Muscle of back (tissue), 13 donors: Measurements from ENCODE around the gene RDH13. TPM values are rescaled to one million over a fixed set of nuclear protein-coding genes. Genes with fewer than 3 reads are reported as not detected.
A peak's percentile ranks its signal among the peaks of the same experiment; 100 is the strongest.
"Not testable (repeated sequence)": the region's sequence is repeated elsewhere in the genome, so short reads cannot be mapped to it uniquely, and the experiment has no call there.

Experiments
- DNase-seq, 3 donors: peaks; one replicate each; pipeline versions ENCODE4 v3.0.0 to v3.0.0-alpha.2; 2013
- long read RNA-seq, 9 donors: transcript quantifications; one replicate each; lab custom pipeline, GENCODE V29; 2026
- polyA plus RNA-seq, 10 donors: library from polyadenylated mRNA; unstranded; fragments of 120-200 nt; gene quantifications; one replicate each; pipeline ENCODE4 v1.2.1, GENCODE V29; 2013; ENCODE audit not compliant: insufficient read length in 10 of 10

RDH13 gene, protein sequence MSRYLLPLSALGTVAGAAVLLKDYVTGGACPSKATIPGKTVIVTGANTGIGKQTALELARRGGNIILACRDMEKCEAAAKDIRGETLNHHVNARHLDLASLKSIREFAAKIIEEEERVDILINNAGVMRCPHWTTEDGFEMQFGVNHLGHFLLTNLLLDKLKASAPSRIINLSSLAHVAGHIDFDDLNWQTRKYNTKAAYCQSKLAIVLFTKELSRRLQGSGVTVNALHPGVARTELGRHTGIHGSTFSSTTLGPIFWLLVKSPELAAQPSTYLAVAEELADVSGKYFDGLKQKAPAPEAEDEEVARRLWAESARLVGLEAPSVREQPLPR
- polyA plus RNA-seq, result 10 to 100 TPM in 7 of 10 donors, 1 to 10 TPM in 3; 8.4 to 14.9 (median 11.5) TPM
- long read RNA-seq, donor 1, partial matches to known transcripts, result 0 of 1 reads
- long read RNA-seq, donor 1, other reads (novel, unspliced or antisense), result 0 of 1 reads
- long read RNA-seq, donor 2, partial matches to known transcripts, result 0 of 2 reads
- long read RNA-seq, donor 2, other reads (novel, unspliced or antisense), result 0 of 2 reads
- long read RNA-seq, donor 3, result 0 reads
- long read RNA-seq, donor 4, result 0 reads
- long read RNA-seq, donor 5, partial matches to known transcripts, result 0 of 2 reads
- long read RNA-seq, donor 5, other reads (novel, unspliced or antisense), result 0 of 2 reads
- long read RNA-seq, donor 6, transcript RDH13-223 (7 exons, 1,931 nt), result major isoform, 6 of 6 reads
- long read RNA-seq, donor 6, partial matches to known transcripts, result 0 of 6 reads
- long read RNA-seq, donor 6, other reads (novel, unspliced or antisense), result 0 of 6 reads
- long read RNA-seq, donor 7, partial matches to known transcripts, result 0 of 1 reads
- long read RNA-seq, donor 7, other reads (novel, unspliced or antisense), result 0 of 1 reads
- long read RNA-seq, donor 8, partial matches to known transcripts, result 0 of 1 reads
- long read RNA-seq, donor 8, other reads (novel, unspliced or antisense), result 0 of 1 reads
- long read RNA-seq, donor 9, partial matches to known transcripts, result 0 of 1 reads
- long read RNA-seq, donor 9, other reads (novel, unspliced or antisense), result 0 of 1 reads

DNA sequence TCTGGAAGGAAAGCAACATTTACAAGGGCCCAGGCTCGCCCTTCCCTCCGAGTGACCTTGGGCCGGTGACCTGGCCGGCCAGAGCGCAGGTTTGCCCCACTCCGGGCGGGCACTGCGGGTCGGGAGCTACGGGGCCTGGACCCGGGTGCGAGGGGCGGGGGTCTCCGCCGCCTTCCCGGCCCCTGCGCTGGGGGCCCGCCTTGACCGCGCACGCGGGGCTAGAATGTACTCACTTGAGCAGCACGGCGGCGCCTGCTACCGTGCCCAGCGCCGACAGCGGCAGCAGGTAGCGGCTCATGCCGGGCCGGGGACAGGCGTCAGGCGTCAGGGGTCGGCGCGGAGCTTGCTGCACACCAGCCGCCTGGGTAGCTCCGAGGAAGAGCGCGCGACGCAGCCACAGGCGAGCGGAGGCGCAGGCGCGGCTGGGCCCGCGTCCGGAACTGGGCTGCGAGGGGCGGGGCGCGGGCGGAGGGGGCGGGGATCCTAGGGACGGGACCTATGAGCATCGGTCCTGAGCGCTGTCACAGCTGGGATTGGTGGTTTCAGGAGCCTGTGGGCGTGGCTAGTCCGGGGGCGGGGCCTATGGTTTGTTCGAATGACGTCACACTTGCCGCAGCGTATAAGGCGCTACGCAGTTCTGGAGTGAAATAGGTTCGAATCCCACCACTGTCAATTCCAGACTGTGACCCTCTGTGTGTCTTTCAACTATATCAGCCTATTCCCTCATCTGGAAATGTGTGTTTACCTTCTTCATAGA lies at the start of gene RDH13:
Gene RDH13 (minus strand): TSS at position 414 of the 757 bp plus-strand sequence. CDS start 116 bp downstream, at position 298.
- DNase-seq, result peak; percentile 91 to 95 (median 91)

- no peak for DNase-seq
Measured at GRCh38 chr19:55112246-55112776, 49.4 kb upstream of the RDH13 start.

GRCh38 chr19:55111238-55111831 lies 48.4 kb upstream of the RDH13 start:
- peak in 1 of 3 donors; percentile 33 for DNase-seq

GRCh38 chr19:55109527-55110291 lies 46.8 kb upstream of the RDH13 start:
- DNase-seq, result peak in 1 of 3 donors; percentile 11

- DNase-seq, result not testable (repeated sequence)
Measured at GRCh38 chr19:55107252-55107651, 44.3 kb upstream of the RDH13 start.

GRCh38 chr19:55106591-55106990 lies 43.6 kb upstream of the RDH13 start:
- DNase-seq, result peak in 1 of 3 donors; percentile 4

- DNase-seq, result no peak
Measured at GRCh38 chr19:55105237-55105636, 42.3 kb upstream of the RDH13 start.

GRCh38 chr19:55103190-55103589 lies 40.2 kb upstream of the RDH13 start:
- no peak for DNase-seq

DNA sequence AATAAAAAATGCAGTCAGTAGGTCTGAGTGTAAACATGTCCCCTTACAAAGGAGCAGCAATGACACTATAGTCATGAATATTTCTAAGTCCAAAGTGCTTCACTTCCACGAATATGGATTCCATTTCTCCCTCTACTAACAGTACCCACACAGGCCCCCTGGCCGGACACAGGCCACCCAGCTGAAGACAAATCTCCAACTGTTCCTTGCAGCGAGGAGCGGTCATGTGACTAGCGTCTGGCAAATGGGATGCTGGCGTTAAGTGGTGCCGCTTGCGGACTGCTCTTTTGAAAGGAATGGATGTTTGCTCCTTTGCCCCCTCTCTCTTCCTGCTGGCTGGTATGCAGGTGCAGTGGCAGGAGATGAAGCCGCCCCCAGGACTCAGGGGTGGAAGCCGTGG lies 38.3 kb upstream of the RDH13 start:
- DNase-seq, result no peak

- DNase-seq, result no peak
Measured at GRCh38 chr19:55099557-55100506, 36.9 kb upstream of the RDH13 start.

- no peak for DNase-seq
Measured at GRCh38 chr19:55098716-55099556, 36.0 kb upstream of the RDH13 start.

DNA sequence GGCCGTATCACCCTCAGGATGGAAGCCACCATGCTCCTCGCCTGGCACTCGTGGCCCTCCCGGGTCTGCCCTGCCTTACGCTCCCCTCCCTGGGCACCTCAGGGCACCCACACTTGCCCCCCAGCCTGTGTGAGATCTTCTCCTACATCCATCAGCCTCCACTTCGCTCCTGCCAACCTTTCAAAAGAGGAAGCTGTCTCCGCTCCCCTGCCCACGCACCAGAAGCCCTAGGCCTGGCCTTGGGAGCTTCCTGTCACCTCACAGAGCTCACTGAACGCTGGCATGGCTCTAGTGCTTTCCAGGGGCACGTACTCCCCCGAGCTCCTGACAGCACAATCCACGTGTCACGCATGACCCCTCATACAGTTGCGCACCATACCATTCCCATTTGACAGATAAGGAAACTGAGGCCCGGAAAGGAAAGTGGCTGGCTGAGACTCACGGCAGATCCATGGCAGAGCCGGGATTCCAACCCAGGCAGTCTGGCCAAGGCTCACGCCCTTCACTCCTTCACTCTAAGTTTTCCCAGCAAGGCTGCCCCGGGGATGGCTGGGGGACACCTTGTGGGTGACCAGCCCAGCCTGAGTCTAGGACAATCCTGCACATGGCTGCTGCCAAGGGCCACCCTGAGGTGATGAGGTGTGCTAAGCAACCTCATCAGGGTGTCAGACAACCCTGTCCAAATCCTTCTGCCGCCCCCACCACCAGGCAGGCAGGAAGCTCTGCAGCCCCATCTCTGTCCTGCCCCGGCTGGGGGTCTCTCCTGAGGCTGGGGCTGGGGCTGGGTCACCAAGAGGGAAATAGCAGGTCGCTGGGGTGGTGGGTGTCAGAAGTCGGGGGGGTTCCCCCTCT lies 35.1 kb upstream of the RDH13 start:
- DNase-seq, result no peak

- DNase-seq, result no peak
Measured at GRCh38 chr19:55096061-55096701, 33.2 kb upstream of the RDH13 start.

DNA sequence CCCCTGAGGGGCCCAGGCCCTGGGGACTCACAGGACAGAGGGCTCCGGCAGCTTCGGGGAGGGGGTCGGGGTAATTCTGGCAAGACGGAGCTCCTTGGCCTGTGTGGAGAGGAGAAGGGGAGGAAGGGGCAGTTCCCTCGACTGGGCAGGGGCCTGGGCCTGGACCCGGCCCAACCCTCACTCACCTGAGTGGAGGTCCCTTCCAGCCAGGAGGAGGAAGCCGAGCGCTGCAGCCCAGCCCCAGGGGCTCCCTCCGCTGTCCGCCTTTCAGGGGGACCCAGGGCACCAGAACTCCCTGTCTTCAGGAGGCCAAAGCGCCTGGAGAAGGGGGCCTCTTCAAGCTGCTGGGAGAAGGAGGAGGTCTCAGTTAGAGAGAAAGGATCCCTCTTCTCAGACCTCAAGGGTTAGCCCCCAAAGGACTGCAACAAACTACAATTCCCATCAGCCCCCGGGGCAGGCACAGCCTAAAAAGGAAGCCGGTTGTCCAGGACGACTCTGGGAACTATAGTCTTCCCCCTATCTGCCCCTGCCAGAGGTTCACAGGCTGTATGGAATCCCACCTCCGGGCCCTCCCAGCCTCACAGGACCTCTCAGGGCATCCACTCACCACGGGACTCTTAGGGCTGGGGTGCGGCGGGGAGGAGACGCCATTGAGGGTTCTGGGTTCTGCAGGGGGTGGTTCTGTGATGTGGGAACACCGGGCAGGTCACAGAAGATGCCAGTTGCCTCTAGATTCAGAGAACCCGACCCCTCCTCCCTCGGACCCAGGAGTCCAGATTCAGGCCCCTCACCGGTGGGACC lies 32.5 kb upstream of the RDH13 start:
- DNase-seq, result no peak
